Skeletal muscle cell (primary cell): Measurements from ENCODE around the gene VANGL1.

Experiments
- DNase-seq: peaks from one replicate; pipeline ENCODE4 v3.0.0-alpha.2; 2010; ENCODE audit warnings: low read depth
- H3K4me3 ChIP-seq: 2 replicates; pipeline ENCODE4 v1.5.1; 2011; ENCODE audit warnings: low read depth, mild to moderate bottlenecking, control low read depth, low read length, moderate library complexity

The VANGL1 gene

GRCh38 chr1:115725600-115725999, 83.8 kb downstream of the VANGL1 start:
- no peak overlapping the region for H3K4me3 ChIP-seq
- DNase-seq = no peak

DNA sequence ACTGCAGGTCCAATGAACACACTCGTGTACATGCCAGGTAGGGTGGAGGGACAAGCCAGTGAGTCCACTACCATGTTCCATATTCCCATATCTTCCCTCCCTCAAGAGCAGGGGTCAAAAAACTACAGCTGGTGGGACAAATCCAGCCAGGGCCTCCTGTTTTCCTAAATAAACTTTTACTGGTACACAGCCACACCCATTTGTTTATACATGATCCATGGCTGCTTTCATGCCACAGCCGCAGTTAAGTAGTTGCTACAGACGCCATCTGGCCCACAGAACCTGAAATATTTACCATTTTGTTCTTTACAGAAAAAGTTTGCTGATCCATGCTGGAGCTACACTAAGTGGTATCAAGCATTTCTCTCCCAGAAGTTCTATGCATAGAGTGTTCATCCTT, 84.4 kb downstream of the VANGL1 start:
- no peak overlapping the region for H3K4me3 ChIP-seq
- no peak for DNase-seq

GRCh38 chr1:115726570-115726969, 84.8 kb downstream of the VANGL1 start:
- no peak overlapping the region for H3K4me3 ChIP-seq
- DNase-seq = no peak

- peak; percentile 94 for DNase-seq
- peak overlapping the region; percentile 12 for H3K4me3 ChIP-seq
Measured at GRCh38 chr1:115727706-115728249, 86.0 kb downstream of the VANGL1 start.

- no peak for DNase-seq
- no peak overlapping the region for H3K4me3 ChIP-seq
Measured at GRCh38 chr1:115728341-115728740, 86.6 kb downstream of the VANGL1 start.

- no peak overlapping the region for H3K4me3 ChIP-seq
- no peak for DNase-seq
Measured at GRCh38 chr1:115729756-115730155, 88.0 kb downstream of the VANGL1 start.

DNA sequence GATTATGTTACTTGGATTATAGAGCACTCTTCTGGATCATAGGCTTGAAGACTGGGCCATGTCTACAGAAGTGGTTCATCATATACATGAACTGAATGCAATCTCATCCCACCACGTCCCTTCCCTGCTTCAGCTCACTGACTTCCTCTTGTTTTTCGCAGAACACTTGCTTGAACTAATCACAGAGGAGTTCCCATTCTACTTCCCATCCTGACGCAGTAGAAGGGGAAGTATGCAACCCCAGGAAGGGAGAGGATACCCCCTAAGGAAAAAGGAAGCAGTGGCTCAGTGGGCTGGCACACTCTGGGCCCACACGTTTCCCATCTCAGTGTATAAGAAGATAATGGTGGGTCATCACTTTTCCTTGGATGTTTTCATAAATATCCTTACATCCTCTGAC, 90.5 kb downstream of the VANGL1 start:
- DNase-seq = no peak
- H3K4me3 ChIP-seq = no peak overlapping the region

GRCh38 chr1:115740811-115741210, 99.0 kb downstream of the VANGL1 start:
- H3K4me3 ChIP-seq = no peak overlapping the region
- DNase-seq = no peak

DNA sequence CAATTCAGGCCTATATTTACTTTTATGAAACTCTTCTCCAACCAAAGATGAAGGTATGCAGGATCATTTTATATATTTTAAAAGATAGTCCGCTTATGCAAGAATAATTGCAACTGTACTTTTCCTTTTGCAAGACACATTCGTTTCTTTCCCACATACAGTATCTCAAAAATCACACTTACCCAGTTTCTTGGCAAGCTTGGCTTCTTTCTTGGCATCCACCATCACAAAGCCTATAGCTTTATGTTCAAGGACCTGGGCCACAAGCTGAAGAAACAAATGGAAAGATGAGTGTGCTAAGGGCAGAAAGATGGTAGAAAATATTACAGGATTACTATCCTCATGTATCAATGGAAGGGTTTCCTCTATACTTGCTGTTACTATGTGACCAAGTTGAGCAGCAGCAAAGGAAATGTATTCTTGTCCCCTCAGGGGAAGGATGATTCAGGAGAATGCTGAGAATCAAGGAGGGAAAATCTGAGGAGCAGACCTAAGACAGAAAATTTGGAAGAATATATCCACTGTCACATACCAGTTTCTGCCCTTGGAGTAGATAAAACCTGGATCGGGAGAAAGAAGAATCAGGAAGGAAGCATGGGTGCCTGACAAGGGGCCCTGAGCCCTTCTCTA, 103.0 kb downstream of the VANGL1 start:
- DNase-seq = no peak
- H3K4me3 ChIP-seq = no peak overlapping the region

- DNase-seq = no peak
- H3K4me3 ChIP-seq = no peak overlapping the region
Measured at GRCh38 chr1:115746021-115746690, 104.4 kb downstream of the VANGL1 start.
